ENCODE results near the gene RGMA. TPM values are rescaled to one million over a fixed set of nuclear protein-coding genes. Genes with fewer than 3 reads are reported as not detected.
"Not testable (repeated sequence)": the region's sequence is repeated elsewhere in the genome, so short reads cannot be mapped to it uniquely, and the experiment has no call there.

The RGMA gene
- polyA plus RNA-seq, 10 donors, result 52.1 to 76.6 (median 59.4) TPM

- DNase-seq, result peak; percentile 49 to 71 (median 52)
Observed at GRCh38 chr15:93070132-93070531, 18.9 kb downstream of the RGMA start.

GRCh38 chr15:93068581-93069199 lies 20.3 kb downstream of the RGMA start:
- no peak for DNase-seq

GRCh38 chr15:93067649-93068085 lies 21.3 kb downstream of the RGMA start:
- no peak for DNase-seq

DNA sequence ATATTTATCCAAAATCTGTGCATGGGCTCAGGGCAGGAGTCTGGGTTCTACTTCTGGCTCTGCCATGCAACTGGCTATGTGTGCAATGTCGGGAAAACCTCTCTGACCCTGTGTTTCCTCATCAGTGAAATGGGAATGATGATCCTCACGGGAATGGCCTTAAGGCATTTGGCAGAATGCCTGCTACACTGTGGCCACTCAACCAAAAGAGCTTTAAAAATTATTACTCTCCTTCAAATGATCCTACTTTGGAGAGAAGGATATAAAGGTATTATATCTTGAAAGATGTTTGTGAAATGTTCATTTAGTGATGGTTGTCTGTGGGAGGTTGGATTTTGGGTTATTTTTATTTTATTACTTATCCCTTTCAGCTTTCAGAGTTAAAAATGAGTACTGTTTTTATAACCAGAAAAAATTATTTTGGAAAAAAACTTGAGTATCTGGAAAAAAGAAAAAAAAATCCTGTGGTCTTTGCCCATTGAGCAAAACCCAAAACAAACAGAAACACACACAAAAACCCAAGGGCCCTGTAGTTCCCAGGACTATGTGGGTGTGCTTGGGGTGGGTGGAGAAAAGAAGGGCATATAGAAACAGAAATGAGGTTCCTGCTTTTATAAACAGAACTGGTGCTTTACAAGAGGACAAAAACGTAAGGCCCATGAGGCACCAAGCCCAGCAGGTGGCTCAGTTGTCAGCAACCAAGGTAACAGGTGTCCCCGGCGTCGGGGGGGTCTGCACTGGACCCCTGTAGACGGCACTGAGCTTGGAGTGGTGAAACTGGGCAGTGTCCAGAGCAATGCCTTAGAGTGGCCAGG lies 22.0 kb downstream of the RGMA start:
- DNase-seq, result no peak

DNA sequence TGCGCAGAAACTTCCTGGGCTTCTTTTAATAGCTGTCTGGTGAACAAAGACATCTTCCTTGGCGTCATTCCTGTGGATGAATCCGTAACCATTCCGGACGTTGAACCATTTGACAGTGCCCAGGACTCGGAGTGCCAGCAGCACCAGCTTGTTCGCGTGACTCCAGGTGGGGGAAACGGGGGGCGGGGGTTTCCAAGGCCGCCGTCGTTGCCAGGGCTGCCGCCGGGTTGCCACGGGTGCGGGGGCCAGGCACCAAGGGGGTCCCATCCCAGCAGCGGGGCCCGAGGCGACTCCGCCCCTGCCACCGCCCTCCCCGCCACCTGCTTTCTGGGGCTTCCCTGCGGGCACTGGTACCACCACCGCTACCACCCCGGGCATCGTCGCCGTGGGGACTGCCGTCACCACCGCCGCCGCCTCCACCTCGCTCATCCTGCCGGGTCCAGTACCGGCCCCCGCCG lies 22.8 kb downstream of the RGMA start:
- DNase-seq, result no peak

DNA sequence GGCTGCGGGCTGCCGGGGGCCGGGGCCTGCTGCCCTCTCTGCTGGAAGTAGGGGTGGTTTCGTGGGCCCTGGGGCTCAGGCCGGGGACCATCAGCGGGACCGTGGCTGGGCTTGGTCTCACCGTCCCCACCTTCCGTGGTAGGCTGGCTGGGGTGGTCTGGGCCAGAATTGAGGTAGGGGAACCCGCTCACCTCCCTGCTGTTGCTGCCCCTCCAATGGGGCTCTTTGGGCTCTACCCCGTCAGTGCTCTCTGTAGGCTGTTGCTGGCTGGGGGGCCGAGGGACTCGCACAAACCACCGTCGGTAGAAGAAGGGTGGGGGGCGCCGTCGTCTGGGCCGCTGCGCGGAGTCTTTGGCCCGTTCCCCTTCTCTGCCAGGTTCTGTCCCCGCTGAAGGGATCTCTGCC lies 23.4 kb downstream of the RGMA start:
- DNase-seq, result no peak

GRCh38 chr15:93063796-93064690 lies 25.0 kb downstream of the RGMA start:
- DNase-seq, result no peak

DNA sequence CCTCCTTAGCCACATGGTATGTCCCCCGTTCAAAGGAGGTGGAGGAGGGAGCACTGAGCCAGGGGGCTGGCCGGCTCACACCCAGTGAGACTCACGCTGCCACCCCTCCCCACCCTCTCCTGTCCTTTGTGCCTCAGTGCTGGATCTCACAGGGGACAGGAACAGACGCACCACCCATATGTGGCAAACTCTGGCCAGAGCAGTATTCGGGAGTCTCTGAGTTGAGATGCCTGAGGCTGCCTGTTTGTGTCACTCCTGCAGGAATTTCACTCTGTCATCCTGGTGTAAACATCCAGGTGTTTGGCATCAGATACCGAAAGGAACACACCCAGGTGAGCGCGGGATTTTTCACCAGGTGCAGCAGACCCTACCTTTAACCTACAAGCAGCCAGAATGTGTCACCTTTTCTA lies 25.7 kb downstream of the RGMA start:
- no peak for DNase-seq

- not testable (repeated sequence) for DNase-seq
Observed at GRCh38 chr15:93062628-93063261, 26.3 kb downstream of the RGMA start.

DNA sequence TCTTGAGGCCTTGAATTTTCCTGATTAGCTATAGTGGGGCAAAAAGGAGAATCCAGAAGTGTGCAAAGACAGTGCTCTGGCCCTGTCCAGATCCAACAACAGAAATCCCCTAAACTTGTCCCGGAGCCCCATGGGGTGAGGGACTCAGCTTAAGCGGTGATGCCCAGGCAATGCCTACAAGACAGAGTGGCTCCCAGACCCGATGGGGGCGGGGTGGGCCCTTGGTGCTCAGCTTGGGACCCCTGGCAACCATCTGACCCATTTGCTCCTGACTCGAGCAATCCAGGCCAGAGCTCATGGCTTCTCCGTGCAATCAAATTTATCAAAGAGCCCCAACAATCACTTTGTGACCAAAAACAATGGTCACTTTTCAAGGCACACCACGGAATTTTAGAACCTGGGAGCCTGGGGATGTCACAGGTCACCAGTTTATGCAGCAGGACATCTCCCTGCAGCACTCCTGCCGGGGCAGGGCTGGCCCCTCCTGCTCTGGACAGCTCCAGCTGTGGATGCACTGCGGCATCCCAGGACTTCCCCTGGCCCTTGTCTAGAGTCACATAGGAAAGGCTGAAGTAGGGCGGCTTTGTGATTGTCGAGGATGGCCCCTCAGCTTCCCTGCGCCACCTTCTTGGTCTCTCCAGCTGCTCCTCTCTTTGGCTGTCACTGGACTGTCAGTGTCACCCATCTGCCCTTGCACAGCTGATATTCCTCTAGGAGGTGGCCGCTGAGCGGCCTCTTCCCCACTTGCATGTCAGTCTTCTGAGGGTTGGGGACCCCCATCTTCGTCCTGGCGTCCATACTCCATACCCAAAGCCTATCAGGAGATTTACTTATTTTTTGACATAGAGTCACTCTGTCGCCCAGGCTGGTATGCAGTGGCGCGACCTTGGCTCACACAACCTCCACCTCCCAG lies 28.4 kb downstream of the RGMA start:
- no peak for DNase-seq

- DNase-seq, result no peak
Observed at GRCh38 chr15:93059442-93059841, 29.6 kb downstream of the RGMA start.

- no peak for DNase-seq
Observed at GRCh38 chr15:93058904-93059427, 30.0 kb downstream of the RGMA start.

DNA sequence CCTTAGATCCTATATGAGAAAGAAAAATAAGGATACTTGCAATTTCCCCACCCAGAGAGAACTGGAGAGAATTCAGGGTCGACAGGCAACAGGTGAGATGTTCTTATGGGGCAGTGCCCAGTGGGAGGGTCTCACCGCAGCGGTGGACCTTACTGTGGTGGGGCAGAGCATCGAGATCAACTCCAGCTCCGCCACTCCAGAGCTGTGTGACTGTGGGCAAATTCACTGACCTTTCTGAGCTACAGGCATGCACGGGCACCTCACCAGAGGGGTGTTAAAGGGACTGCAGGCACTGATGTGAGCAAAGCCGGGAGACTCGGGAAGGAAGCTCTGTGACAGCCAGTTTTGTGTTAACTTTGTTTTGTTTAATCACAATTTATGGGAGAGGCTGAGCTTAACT lies 30.9 kb downstream of the RGMA start:
- no peak for DNase-seq

- DNase-seq, result no peak
Observed at GRCh38 chr15:93057618-93058017, 31.4 kb downstream of the RGMA start.

DNA sequence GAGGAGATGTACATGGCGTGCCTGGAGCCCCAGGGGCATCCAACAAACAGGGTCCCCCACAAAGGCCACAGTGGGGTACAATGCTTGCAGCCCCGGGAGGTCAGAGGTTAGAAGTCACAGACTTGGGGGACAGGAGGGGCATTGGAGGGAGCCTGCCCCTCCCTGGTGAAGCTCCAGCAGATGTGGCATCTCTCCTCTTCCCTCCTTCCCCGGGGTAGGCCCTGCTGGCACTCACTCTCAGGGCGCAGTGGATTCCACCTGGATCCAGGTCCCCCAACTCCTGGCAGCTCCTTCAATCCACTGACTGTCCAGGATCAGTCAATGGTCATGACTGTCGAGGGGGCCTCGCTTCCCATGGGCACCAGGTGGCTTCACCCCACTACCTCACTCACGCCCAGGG lies 32.2 kb downstream of the RGMA start:
- DNase-seq, result no peak

DNA sequence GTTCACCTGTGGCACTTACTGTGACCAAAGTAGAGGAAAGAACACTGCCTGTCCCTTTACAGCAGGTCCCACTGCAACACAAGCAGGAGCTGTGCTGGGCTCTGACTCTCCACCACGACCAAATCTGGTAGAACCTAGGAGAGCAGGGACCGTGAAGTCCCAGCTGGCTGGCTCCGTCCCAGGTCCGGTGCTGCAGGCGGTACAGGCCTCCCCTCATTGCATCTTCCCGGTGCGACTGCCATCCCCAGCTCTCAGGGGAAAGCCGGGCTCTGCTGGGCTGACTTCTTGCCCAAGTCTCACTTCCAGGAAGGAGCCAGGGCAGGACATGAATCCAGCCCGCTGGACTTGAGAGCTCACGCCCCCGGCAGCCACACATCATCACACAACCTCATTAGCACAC lies 33.8 kb downstream of the RGMA start:
- DNase-seq, result no peak

- DNase-seq, result no peak
Observed at GRCh38 chr15:93052090-93052879, 36.7 kb downstream of the RGMA start.

GRCh38 chr15:93051236-93052089 lies 37.5 kb downstream of the RGMA start:
- no peak for DNase-seq

GRCh38 chr15:93050648-93051047 lies 38.4 kb downstream of the RGMA start:
- DNase-seq, result no peak
